SK-N-MC (cell line): Measurements from ENCODE around the gene SPEM1.

Experiments
- DNase-seq: peaks from one replicate; pipeline ENCODE4 v3.0.0-alpha.2; 2011; ENCODE audit warnings: low read depth, low spot score
- H3K27ac ChIP-seq: fragments of 200-600 bp; sonication (generic); 2 replicates; pipeline ENCODE4 v1.5.1; 2016; ENCODE audit warnings: mixed run types
- H3K36me3 ChIP-seq: fragments of 200-600 bp; sonication (generic); 2 replicates; pipeline ENCODE4 v1.6.1; 2017; ENCODE audit warnings: antibody characterized with exemption, low read length, mixed read lengths; ENCODE audit not compliant: insufficient read depth
- H3K4me3 ChIP-seq: fragments of 200-600 bp; sonication (generic); 2 replicates; pipeline ENCODE4 v1.5.1; 2016
- H3K9ac ChIP-seq: fragments of 200-600 bp; sonication (generic); 2 replicates; pipeline ENCODE4 v1.8.0; 2017; ENCODE audit warnings: mixed run types, mixed read lengths; ENCODE audit not compliant: insufficient read length
- H3K9me3 ChIP-seq: fragments of 200-600 bp; sonication (generic); 2 replicates; pipeline ENCODE4 v1.6.1; 2017; ENCODE audit warnings: low read depth, mild to moderate bottlenecking, antibody characterized with exemption, low read length, moderate library complexity, mixed read lengths
- EZH2 ChIP-seq: fragments of 200-600 bp; sonication (generic); IDR thresholded peaks from one replicate; pipeline ENCODE4 v1.6.1; 2017; ENCODE audit warnings: antibody characterized with exemption
- FOXP2 ChIP-seq: optimal IDR thresholded peaks from 2 replicates; pipeline ENCODE3; 2011; ENCODE audit warnings: mild to moderate bottlenecking, moderate library complexity; ENCODE audit not compliant: insufficient read depth; ENCODE audit errors: extremely low read length, control extremely low read depth
- POLR2AphosphoS5 ChIP-seq: IDR thresholded peaks from 2 replicates; pipeline ENCODE4 v1.6.1; 2012; ENCODE audit warnings: mild to moderate bottlenecking, low read depth, low read length, borderline replicate concordance

Gene SPEM1

DNA sequence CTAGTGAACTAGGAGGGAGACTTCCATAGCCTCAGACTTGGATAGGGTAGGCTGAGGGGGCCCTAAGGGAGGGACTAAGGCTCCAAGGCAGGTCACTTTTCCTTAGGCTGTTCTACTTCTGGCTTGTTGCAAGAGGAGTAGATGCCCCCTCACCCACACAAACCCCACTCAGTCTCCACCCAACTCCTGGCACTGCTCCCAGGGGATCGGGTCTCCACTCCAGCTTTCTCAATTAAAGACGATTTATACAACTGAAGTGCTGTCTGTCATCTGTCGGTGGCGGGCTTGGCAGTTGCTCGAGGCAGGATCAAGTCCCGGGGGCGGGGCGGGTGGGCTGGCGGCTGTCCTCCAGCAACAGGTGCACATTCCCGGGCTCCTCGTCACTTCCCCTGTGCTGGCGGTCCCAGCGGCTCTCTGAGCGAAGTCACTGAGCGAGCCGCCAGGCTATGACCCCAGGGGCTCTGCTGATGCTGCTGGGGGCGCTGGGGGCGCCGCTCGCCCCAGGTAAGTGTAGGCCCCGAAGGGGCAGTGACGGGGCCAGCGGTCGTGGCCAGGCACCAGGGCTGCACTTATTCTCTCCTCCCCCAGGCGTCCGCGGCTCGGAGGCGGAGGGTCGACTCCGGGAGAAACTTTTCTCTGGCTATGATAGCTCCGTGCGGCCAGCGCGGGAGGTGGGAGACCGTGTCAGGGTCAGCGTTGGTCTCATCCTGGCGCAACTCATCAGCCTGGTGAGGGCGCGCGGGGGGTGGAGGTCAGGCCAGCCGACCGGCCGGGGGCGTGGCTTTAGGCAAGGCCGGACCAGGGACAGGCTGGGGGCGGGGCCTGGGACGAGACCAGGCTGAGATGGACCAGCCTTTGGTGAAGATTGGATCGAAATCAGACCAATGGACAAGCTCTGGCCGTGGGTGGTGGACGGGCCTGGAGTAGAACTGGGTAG is 24.8 kb downstream of the SPEM1 start, which contains the start of gene CHRNB1:
CHRNB1 (plus strand) TSS at position 380 of the 937 bp plus-strand sequence; CDS start at position 447, 67 bp downstream.
- no peak for DNase-seq
- Histone ChIP-seq H3K9me3 (no peaks in the 10 kb centered on the region), H3K4me3 (no peak within 1 kb of the TSS), H3K9ac (no peak within 1 kb of the TSS), H3K27ac (0 out of 2 replicates have a peak within 1 kb of the TSS, but pooled peaks have one; percentile 6), H3K36me3 (no peaks in the 10 kb centered on the region)
- TF ChIP-seq FOXP2 (no peak), POLR2AphosphoS5 (no peak), EZH2 (no peak)

DNA sequence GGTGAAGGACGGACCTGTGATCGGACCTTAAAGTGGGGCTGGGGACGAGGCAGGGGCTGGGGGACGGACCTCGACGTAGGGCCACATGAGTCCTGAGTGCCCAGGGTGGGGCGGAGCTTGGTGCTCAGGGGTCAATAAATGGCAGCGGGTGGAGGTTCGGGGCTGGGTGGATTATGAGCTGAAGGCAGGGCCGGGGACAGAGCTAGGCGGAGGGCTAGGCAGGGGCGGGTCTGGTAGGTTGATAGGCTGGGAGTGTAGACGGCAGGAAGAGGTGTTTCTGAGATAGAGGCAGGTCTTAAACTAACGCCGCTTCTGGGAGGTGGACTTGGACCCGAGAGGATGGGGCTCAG is 25.5 kb downstream of the SPEM1 start:
- Histone ChIP-seq H3K4me3 (no peak overlapping the region), H3K27ac (no peak overlapping the region), H3K9ac (no peak overlapping the region), H3K9me3 (no peaks in the 10 kb centered on the region), H3K36me3 (no peaks in the 10 kb centered on the region)
- TF ChIP-seq FOXP2, result no peak
- no peak for TF ChIP-seq EZH2
- DNase-seq, result no peak

- no peak overlapping the region for H3K27ac ChIP-seq
- no peak for TF ChIP-seq EZH2
- no peak for TF ChIP-seq FOXP2
- TF ChIP-seq POLR2AphosphoS5, result no peak
- DNase-seq, result no peak
- H3K4me3 ChIP-seq, result no peak overlapping the region
- no peak overlapping the region for H3K9ac ChIP-seq
- no peaks in the 10 kb centered on the region for H3K9me3 ChIP-seq
- no peaks in the 10 kb centered on the region for H3K36me3 ChIP-seq
These were observed 28.3 kb downstream of the SPEM1 start for GRCh38 chr17:7448461-7448860.

- no peak overlapping the region for H3K4me3 ChIP-seq
- TF ChIP-seq EZH2, result no peak
- TF ChIP-seq POLR2AphosphoS5, result no peak
- no peak for TF ChIP-seq FOXP2
- H3K9ac ChIP-seq, result no peak overlapping the region
- H3K36me3 ChIP-seq, result no peaks in the 10 kb centered on the region; the same call in 1 of the 2 replicates
- H3K9me3 ChIP-seq, result no peaks in the 10 kb centered on the region
- H3K27ac ChIP-seq, result no peak overlapping the region
- no peak for DNase-seq
These were observed 39.9 kb downstream of the SPEM1 start for GRCh38 chr17:7459961-7460545.

DNA sequence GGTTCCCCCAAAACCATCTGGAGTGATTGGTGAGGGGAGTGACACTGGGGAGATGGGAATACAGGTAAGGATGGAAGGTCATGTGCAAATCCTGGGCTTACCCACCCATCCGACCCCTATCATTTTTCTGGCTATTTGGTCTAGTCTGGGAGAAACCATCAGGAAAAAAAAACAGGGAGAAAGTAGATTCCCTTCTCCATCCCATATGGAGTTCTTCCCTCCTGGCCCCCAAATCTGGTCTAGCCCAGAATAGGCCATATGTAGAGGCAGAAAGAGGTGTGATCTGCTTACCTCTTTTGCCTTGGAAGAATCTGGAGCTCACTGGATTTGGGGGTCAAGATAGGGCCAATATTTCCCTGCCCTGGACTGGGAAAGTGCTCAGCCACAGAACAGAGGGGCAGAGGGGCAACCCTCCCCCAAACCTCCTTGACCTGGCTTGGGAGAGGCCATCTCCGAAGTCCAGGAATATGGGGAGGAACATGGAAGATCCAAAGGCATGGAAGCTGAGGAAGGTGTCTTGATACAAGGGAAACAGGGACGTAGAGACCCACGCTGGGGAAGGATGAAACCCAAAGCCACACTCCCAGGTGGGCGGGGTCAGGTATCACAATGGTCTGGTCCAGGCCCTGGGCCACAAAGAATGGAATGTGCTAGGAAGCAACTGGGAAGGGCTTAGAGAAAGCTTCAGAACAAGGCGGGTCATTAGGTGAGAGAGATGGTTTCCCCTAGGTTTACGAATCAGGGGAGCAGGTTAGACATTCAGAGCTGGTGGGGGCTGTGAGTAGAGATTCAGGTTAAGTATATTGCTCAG is 40.9 kb downstream of the SPEM1 start:
- H3K36me3 ChIP-seq, result no peaks in the 10 kb centered on the region; the same call in 1 of the 2 replicates
- no peak for TF ChIP-seq EZH2
- no peak for DNase-seq
- H3K9ac ChIP-seq, result no peak overlapping the region
- H3K4me3 ChIP-seq, result no peak overlapping the region
- no peaks in the 10 kb centered on the region for H3K9me3 ChIP-seq
- H3K27ac ChIP-seq, result no peak overlapping the region

GRCh38 chr17:7462474-7463371 is 42.6 kb downstream of the SPEM1 start:
- DNase-seq, result no peak

DNA sequence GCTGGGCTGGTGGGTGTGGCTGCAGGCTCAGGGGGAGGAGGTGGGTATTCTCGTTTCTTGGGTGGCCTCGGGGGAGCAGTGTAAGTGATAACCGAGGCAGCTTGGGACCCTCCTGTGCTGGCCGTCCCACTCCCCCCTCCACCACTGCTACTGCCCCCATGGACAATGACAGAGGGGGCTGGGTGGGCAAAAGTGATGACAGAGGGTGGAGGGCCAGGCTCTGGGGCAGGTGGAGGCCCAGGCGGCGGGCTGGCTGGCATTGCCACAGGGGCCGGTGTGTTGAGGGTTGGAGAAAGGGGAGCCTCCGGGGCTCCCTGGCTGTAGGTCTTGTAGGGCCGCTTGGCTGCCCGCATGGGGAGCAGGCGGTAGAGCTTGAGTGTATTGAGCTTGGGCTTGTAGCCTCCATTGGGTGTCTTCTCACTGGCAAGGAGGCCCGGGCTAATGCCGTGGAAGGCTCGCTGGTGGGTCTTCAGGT is 43.3 kb downstream of the SPEM1 start:
- H3K4me3 ChIP-seq, result no peak overlapping the region
- no peak overlapping the region for H3K9ac ChIP-seq
- no peaks in the 10 kb centered on the region; the same call in 1 of the 2 replicates for H3K36me3 ChIP-seq
- no peak overlapping the region for H3K27ac ChIP-seq
- no peak for DNase-seq
- TF ChIP-seq EZH2, result no peak
- TF ChIP-seq POLR2AphosphoS5, result no peak
- no peak for TF ChIP-seq FOXP2
- no peaks in the 10 kb centered on the region for H3K9me3 ChIP-seq

More at GRCh38 chr17:7462474-7463371, 42.6 kb downstream of the SPEM1 start:
- H3K9ac ChIP-seq, result no peak overlapping the region
- TF ChIP-seq EZH2 (no peak), POLR2AphosphoS5 (no peak), FOXP2 (no peak)
- H3K36me3 ChIP-seq, result no peaks in the 10 kb centered on the region; the same call in 1 of the 2 replicates
- H3K27ac ChIP-seq, result no peak overlapping the region
- no peaks in the 10 kb centered on the region for H3K9me3 ChIP-seq
- H3K4me3 ChIP-seq, result no peak overlapping the region

GRCh38 chr17:7464081-7464480 is 44.0 kb downstream of the SPEM1 start:
- no peak overlapping the region for H3K9ac ChIP-seq
- TF ChIP-seq FOXP2, result no peak
- TF ChIP-seq POLR2AphosphoS5, result no peak
- no peak for TF ChIP-seq EZH2
- no peaks in the 10 kb centered on the region; the same call in 1 of the 2 replicates for H3K36me3 ChIP-seq
- no peak overlapping the region for H3K27ac ChIP-seq
- H3K9me3 ChIP-seq, result no peaks in the 10 kb centered on the region
- no peak for DNase-seq
- no peak overlapping the region for H3K4me3 ChIP-seq
